ENCODE measurements around the gene RAD1.
"Not testable (repeated sequence)": the region's sequence is repeated elsewhere in the genome, so short reads cannot be mapped to it uniquely, and the experiment has no call there.

Gene RAD1, protein sequence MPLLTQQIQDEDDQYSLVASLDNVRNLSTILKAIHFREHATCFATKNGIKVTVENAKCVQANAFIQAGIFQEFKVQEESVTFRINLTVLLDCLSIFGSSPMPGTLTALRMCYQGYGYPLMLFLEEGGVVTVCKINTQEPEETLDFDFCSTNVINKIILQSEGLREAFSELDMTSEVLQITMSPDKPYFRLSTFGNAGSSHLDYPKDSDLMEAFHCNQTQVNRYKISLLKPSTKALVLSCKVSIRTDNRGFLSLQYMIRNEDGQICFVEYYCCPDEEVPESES

DNA sequence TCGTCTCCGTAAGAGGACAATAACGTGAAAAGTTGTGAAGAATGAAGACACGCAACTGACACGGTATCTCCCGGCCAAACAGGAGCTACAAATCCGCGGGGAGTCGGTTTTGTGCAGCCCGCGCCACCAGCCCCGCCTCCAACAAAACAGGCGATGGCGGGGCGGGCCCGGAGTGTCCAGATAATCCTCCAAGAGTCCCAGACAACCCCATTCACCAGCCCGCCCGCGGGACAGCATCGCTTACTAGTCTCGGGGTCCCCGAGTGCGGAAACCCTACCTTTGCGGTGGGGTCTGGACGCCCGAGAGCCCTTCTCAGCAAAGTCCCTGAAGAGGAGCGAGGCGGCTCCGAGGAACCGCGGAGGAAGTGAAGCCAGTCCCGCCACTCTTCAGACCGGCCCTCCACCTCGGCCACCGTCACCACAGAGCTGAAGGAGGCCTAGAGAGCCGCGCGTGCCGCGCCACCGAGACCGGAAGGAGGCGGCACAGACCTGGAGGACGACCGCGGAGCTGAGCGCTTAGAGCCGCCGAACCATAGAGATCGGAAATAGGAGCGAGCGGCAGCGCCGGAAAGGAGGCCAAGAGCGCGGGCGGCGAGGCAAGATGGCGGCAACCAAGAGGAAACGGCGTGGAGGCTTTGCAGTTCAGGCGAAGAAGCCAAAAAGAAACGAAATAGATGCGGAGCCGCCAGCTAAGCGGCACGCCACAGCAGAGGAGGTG, at the start of gene RAD1, which contains the start of gene BRIX1:
Gene RAD1, minus strand, starts transcription at position 366 of the 717 bp plus-strand sequence. CDS start 612 bp downstream, outside the sequence.
Gene BRIX1, plus strand, starts transcription at position 573 of the 717 bp plus-strand sequence. Its CDS starts 28 bp downstream, at position 601.
- DNase-seq = peak; percentile 79

DNA sequence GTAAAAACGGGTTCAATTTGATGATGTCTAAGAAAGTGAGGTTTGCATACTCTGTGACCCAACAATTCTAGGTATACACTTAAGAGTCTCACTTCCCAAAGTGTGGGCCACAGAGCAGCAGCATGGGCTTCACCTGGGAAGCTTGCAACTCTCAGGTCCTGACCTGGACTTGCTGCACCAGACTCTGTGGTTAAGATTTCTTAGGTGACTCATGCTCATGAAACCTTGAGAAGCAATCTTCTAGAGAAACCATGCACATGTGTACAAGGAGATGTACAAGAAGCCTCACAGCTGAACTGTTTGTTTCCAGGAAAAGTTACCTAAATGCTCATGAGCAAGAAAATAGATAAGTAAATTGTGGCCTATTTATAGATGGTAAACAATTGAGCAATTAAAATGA, 44.0 kb upstream of the RAD1 start:
- DNase-seq = no peak

DNA sequence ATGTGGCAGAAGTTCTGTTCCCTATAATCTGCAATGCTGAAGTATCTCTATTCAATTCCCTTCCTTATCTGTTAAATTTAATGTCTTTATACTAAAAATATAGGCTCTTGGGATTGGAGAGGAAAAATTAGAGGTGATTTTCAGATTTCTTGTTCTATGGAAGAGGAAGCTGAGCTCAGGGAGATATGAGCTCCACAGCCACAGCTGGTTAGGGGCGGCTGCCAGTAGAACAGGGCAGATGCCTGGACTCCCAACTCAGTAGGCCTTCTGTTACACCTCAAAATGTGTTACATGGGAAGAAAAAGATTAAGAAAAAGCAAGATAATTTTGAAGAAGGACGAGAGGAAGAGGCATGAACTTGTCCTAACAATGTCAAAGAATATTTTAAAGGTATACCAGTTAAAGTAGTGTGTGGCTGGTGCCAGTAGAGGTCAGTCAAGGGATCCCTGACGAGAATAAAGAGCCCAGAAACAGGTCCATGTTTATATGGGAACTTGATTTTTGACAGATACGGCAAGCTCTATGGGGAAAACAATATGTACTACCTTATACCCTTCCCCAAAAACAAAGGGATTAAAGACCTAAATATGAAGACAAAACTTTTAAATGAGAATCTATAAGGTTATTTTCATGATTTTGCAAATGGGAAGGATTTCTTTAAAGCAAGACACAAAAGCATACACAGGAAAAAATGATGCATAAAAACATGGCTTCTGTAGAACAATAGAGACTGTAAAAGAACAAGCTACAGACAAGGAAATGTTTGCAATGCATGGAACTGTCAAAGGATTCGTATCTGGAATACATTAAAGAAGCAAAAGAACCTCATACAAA, 42.8 kb upstream of the RAD1 start:
- DNase-seq = no peak

DNA sequence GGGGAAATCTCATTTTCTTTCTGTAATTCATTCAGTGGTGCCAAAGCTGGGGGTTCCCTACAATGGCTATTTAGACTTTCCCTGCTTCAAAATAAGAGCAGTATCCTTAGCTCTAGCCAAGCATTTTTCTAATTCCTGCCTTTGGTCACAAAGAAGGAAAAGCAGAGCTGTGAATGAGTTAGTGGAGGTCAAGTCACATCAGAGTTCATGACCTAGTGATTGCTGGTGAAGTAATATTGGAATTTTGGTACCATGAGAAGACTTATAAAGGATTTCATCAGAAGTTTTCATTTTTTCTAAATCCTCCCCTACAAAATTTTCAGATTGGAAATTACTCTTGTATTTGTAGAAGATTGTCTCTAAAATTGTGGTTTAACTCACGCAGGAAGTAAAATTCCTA, 42.0 kb upstream of the RAD1 start:
- no peak for DNase-seq

DNA sequence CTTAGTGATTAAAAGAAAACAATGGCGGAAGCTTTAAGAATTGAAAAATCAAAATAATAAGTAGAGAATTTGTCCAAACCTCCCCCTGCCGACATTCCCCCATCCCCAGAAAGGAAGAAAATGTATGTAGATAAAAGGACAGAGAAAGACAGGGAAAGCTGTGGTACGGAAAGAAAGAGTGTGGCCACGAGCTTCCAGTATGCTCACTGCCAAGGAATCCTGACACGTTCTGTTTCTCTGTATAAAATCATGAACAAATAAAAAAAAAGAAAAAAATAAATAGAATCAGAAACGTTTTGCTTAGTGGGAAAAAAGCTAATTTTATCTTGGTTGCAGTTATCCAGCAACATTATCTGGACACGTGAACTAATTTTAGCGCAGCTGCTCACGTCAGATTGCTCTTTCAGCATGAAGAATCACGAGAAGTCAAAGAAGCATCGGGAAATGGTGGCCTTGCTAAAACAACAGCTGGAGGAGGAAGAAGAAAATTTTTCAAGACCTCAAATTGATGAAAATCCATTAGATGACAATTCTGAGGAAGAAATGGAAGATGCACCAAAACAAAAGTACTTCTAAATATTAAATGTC, 29.2 kb upstream of the RAD1 start:
- DNase-seq = no peak

DNA sequence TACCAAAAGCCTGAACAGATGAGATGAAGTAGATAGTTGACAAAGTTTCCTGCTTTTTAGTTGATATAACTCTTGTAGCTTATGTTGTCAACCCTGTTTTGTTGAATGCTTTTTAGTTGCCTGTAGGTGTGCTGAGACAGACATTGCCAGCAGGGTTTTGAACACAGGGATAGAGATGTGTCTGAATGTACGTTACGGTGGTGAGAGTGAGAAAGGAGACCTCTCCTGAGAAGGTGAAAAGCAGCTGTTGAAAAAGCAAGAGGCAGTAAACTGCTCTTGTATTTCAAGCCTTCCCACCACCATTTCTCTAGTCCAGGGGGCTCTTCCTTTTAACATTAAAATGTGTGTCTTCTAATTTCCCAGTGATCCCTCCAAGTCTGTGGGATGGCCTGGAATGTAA, 28.7 kb upstream of the RAD1 start:
- DNase-seq = no peak

DNA sequence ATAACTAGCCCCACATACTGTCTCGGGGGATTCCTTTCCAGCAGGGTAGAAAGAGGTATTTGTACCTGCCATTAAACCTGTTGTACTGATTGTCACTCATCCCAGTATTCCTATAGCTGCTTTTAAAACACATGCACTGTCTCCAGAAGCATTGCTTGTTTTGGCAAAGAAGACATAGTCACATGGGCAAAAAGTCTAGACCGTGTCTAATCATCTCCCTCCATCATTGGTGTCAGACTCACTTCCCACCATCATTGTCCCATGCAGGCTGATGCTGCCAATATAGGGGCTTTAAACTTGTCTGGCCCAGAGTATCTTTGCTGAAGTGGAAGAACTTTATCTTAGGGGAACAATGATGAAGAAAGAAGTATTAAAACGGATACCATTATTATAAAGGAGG, 26.6 kb upstream of the RAD1 start:
- no peak for DNase-seq

DNA sequence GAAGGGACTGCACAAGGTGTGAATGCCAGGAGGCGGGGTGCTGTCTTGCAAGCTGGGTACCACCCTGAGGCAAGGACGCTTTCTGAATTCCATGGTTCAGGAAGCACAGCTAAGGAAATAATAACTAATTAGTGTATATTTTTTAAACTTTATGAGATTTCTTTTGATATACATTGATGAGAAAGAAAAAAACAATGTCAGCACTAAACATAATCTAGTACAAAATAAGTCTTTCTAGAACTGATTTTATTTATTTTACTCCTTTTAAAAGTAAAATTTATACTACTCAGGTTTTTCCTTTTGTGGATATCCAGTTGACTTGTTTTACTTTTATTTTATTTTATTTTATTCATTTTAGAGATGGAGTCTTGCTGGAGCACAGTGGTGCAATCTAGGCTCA, 17.6 kb upstream of the RAD1 start:
- DNase-seq = no peak

DNA sequence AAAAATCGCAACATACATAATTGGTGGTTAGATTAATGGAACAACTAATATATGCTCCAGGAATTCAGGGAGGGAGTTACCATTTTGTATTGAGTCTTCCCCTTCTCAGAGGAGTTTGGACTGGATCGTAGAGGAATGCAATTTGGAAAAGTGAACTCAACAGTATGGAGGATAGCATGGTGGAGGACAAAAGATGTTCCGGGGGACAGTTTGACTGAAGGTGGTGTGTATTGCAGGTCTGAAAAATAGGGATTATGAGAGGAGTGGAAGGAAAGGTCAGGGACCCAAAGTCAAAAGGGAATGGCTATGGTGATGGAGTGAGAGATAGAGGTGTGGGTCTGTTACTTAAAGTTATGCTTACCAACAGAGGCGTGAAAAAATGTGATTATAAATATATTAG, 15.6 kb upstream of the RAD1 start:
- DNase-seq = no peak

DNA sequence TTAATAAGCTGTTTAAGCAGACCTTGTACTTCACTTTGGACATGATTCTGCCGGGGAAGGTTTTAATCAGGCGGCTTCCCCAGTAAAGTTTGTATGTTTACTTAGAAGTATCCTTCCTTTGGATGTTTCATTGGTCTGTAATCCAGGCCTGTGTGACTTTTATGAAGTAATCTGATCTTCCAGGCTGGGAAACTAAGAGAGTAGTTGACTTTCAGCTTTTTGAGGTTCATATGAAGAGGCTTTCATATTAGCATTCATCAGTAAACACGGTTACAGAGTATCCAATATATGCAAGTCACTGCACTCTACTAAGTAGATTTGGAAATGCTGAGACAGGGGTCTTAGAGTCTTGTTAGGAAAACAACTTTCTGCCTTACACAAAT, 15.1 kb upstream of the RAD1 start:
- no peak for DNase-seq

DNA sequence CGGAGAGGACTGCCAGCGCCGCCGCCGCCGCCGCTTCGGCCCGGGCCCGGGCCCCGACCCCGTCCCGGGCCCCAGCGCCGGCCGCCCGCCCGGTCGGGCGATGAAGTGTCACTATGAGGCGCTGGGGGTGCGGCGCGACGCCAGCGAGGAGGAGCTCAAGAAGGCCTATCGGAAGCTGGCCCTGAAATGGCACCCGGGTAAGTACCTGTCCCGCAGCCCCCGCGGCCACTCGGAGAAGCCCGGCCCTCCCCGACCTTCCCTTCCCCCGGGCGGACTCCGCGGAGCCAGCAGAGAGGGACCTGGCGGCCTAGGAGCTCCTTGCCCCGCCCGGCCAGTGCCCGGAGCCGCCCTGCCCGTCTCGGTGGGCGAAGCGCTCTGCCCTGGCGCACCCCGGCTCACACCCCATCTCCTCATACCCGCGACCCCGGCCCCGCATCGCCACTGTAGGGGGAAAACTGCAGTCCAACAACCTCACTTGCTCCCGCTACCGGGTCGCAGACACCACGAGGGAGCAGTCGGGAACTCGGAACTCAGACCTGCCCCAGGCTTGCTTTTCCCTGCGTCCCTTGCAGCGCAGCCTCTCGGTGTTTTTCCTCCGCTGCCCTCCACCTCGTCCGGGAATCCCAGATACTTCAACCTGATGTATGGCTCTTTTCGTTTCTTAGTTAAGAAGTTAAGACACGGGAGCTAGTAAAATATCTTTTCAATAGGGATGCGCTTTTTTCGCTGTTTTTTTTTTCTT, 14.6 kb upstream of the RAD1 start:
- DNase-seq = no peak

DNA sequence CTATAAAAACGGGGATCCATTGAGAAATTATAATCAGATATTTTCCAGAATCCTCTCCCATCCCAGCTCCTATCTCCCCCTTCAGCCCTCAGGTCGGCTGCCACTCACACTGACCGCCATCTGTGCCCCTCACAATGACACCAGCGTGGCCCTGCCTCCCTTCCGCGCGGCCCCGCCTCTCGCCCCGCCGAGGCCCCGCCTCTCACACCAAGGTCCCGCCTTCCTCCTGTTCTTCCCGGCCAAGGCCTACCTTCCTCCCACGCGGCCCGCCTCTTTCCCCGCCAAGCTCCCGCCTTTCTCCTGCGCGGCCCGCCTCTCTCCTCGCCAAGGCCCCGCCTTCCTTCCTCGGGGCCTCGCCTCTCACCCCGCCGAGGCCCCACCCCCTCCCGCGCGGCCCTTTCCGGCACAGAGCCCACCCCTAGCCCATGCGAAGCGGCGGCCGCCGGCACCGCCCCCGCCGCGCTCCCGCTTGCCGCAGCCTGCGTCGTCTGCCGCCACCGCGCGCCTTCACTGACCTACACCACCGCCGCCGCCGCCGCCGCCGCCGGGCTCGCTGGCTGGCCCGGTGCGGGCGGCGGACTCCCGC, 13.9 kb upstream of the RAD1 start, which contains the start of gene DNAJC21:
Gene DNAJC21, plus strand, starts transcription at position 426 of the 586 bp plus-strand sequence. CDS start 261 bp downstream, outside the sequence.
- DNase-seq = peak; percentile 76

DNA sequence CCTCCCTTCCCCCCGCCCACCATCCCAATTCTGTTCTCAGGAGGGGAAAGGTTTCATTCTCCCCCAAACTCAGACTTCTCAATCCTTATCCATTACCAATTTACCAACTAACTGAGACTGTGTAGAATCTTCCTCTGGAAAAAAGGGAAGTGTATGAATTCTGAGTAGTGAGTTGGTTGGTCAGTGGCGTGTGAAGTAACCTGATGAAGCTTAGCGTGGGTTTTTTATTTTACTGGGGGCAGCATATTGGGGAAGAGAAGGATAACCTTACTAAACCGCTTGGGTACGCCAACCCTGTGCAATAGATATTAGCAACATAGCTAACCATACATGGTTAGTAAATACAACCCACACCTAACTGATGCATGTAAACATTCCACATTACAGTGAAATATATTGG, 13.0 kb upstream of the RAD1 start:
- no peak for DNase-seq

DNA sequence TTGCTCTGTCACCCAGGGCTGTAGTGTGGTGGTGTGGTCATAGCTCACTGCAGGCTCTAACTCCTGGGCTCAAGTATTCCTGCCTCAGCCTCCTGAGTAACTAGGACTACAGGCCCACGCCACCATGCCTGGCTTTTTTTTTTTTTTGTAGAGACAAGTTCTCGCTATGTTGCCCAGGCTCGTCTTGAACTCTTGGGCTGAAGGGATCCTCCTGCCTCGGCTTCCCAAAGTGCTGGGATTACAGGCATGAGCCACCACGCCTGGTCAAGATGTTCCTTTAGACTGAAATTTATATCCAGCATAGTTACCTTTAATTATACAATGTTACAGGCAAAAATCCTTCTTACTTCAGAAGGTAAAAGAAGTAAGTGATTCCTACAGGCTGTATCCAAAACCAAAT, 12.5 kb upstream of the RAD1 start:
- DNase-seq = no peak

DNA sequence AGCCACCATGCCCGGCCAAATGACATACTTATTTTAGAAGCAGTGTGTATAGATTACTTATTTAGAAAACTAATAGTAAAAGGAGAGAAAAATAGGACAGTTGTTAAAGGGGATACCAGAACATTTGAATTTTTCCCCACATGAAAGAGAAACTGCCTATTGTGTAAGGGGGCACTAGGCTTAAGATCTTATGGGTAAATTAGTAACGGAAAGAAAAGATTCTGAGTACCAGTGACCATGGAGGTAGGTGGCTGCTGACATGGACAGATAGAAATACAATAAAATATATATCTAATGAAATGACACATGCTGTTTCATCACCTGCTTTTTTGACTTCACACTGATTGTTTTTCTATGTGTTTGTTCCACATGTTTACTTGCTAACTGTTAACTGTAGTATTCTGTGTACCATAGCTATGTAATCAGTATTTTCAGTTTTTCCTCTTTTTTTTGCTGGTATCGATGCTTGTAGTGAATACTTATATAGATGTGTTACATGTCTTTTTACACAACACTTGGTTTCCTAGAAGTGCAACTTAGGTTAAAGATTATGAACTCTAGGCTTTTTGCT, 11.1 kb upstream of the RAD1 start:
- DNase-seq = no peak

DNA sequence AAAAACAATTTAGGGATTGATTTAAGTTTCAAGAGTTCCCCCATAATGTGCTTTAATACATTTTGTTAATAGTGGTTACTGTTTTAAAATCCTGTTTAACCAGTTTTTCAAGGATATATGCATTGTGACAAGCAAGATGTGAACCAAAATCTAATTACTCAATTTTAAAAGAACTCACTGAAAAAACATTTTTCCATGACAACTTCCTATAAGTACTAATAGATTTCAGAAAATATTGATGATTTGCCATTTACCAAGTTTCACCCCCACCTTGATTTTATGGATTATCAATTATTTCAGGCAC, 9.1 kb upstream of the RAD1 start:
- DNase-seq = no peak

DNA sequence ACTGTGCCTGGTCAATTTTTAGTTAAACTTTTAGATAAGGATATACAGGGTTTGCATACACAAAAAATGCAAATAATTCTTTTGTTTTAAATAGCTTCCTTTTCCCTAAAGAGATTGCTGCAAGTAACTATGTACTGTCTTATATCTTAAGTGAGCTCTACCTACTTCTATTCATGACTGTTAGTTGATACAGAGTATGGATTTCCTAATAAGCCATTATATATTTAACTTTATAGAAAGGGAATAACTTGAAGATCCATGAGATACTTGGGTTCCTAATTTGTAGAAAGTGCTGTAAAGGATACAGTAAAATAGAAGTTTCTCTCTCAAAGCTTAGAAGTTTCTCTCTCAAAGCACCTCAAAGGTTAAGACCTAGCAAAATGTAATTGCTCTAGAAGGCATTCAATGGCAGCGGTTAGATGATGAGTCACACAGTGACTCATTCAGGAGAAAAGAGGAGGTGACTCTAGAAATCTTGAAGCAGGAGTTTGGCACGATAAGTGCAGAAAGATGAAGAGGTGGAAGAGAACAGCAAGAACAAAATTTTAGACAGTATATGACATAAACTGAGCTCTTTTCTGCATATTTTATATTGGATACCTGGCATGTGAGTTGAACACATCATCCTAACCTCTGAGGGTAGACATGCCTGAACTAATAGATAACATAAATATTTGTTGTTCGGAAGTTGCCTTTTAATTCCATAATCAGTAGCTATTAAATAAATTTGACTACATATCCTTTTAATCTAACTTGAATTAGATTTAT, 8.6 kb upstream of the RAD1 start:
- DNase-seq = no peak

DNA sequence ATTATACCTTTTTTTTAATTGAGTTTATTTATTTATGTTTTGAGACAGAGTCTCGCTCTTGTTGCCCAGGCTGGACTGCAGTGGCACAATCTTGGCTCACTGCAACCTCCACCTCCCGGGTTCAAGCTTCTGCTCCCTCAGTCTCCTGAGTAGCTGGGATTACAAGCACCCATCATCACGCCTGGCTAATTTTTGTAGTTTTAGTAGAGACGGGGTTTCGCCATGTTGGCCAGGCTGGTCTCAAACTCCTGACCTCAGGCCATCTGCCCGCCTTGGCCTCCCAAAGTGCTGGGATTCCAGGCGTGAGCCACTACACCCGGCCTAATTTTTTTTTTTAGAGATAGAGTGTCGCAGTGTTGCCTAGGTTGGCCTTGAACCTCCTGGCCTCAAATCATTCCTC, 8.0 kb upstream of the RAD1 start:
- not testable (repeated sequence) for DNase-seq

DNA sequence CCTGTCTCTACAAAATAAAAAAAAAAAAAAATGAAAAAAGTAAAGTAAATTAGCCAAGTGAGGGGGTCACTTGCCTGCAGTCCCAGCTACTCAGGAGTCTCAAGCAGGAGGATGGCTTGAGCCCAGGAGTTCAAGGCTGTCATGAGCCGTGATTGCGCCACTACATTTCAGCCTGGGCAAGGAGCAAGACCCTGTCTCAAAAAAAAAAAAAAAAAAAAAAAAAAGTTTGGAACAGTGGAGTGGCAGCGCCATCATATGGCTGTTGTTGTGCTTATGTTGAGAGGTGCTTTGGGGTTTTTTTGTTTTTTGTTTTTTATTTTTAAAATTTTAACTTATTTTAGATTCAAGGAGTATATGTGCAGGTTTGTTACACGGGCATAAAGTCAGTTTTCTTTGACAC, 3.8 kb upstream of the RAD1 start:
- DNase-seq = no peak

DNA sequence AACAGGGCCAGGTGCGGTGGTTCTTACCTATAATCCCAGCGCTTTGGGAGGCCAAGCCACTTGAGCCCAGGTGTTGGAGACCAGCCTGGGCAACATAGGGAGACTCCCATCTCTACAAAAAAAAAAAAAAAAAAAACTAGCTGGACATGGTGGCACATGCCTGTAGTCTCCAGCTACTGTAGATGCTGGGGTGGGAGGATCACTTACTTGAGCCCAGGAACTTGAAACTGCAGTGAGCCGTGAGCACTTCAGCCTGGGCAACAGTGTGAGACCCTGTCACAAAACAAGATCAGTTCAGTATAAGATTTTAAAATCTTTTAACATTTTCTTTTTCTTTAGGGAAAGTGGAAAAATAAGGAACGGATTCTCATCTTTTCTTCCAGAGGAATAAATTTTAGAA, 2.7 kb upstream of the RAD1 start:
- no peak for DNase-seq

DNA sequence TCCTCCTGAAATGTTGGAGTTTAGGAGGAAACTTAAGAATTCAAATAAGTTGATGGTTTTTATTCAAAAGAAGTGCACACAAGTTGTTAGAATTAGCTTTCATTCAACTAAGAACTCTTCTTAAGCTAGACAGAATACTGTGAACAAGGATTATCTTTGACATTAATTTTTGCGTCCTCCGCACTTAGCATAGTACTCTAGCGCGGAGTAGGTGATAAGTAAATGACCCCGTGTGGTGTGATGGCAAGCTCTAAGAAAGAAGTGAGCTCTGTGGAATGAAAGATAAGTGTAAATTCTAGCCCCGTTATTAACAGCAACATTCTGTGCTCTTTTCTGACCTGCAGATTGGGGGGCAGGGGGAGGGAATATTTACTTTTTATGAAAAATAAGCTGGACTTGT, 1.2 kb upstream of the RAD1 start:
- DNase-seq = no peak
